Measurements from ENCODE around the gene ARV1.
"Not testable (repeated sequence)": the region's sequence is repeated elsewhere in the genome, so short reads cannot be mapped to it uniquely, and the experiment has no call there.

Gene ARV1

DNA sequence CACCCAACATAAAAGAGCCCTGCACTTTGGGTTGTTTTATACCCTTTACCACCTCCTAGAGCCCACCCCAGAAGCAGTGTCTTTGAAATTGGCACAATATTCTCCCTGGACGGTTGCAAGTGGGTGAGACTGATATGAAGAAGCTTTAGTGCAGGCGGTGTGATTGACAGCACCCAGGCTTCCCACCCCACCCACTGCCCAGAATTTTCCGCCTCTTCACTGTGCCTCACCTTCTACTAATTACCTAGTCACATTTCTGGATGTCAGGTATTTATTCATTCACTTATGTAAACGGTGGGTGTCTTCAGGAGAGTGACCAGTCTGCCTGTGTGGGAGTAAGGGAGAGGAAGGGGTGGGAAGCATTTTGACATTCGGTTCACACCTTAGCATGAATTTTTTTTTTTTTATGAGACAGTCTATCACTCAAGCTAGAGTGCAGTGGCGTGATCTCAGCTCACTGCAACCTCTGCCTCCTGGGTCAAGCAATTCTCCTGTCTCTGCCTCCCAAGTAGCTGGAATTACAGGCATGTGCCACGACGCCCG, 62.9 kb downstream of the ARV1 start:
- no peak for DNase-seq (ENCODE audit: low spot score)

DNA sequence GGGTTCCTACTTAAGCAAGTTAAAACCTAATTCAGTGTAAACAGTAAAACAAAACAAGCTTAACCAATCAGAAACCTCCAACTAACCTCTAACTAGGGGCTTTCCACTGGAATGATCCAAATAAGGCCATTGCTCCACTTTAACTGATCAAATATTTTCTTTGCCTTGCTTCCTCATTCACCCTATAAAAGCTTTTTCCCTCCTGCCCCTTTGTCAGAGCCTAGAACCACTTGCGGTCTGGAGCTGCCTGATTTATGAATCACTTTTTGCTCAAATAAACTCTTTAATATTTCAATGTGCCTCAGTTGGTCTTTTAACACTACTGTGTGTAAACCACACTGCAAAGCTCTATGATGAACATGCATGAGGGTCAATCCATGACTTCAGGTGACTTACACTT, 65.7 kb downstream of the ARV1 start:
- no peak for DNase-seq (ENCODE audit: low spot score)

DNA sequence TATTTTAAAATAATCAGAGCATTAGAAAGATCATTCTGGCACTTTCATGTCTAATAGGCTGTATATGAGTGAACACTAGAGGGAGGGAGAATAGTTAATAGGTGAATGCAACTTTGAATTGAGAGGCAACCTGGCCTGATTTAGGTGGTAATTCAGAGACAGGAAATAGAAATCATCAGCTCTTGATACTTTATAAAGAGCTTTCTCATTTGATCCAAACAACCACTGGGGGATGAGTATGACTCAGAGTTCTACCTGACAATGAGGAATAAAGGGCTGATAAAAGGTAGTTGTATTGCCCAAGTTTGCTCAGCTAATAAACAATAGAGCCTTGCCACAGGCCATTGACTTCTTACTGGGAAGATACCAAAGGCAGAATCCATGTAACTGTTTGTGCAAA, 66.4 kb downstream of the ARV1 start:
- no peak for DNase-seq (ENCODE audit: low spot score)

DNA sequence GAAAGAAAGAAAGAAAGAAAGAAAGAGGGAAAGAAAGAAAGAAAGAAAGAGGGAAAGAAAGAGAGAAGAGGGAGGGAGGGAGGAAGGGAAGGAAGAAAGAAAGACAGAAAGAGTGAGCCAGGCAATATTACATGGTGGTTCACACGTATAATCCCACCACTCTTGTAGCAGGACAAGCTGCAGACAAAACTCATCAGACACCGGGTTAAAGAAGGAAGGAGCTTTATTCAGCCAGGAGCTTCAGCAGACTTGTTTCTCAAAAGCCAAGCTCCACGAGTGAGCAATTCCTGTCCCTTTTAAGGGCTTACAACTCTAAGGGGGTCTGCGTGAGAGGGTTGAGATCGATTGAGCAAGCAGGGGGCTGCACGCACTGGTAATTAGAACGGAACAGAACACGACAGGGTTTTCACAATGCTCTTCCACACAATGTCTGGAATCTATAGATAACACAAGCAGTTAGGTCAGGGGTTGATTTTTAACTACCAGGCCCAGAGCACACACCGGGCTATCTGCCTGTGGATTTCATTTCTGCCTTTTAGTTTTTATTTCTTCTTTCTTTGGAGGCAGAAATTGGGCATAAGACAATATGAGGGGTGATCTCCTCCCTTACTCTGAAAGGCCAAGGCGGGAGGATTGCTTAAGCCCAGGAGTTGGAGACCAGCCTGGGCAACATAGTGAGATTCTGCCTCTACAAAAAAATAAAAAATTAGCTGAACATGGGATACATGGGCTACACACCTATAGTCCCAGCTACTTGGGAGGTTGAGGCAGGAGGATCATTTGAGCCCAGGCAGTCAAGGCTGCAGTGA, 67.2 kb downstream of the ARV1 start:
- not testable (repeated sequence) for DNase-seq (ENCODE audit: low spot score)

DNA sequence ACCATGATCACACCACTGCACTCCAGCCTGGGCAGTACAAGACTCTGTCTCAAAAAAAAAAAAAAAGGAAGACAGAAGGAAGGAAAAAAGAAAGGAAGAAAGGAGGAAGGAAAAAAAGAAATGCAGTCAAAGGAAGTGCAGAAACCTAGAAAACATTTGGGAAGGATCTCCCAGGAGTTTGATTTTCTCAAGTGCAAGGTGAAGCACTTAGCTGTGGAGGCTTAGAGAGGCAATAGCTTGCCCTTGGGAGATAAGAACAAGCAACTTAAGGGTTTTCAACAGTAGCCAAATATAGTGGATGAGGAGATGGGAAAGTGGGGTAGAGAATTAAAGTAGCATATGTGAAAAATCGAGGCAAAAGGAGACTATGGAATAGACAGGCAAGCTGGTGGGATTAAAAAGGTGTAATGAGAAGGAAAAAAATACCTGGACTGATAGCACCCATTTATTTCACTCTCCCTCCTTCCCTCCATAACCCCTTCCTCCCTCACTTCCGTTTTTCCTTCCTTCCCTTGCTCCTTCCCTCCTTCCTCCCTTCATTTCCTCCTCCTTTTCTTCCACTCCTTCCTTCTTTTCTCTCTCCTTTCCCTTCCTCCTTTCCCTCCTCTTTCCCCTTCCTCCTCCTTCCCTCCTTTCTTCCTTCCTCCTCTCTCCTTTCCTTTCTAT, 68.0 kb downstream of the ARV1 start:
- no peak for DNase-seq (ENCODE audit: low spot score)

DNA sequence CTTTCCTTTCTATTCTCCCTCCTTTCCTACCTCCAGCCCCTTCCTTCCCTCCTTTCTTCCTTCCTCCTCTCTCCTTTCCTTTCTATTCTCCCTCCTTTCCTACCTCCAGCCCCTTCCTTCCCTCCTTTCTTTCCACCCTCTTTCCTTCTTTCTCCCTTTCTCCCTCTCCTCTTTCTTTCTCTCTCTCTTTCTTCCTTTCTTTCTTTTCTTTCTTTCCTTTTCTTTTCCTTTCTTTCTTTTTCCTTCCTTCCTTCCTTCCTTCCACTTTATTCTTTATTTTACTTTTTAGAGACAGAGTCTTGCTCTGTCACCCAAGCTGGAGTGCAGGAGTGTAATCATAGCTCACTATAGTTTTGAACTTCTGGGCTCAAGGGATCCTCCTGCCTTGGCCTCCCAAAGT, 68.6 kb downstream of the ARV1 start:
- DNase-seq (ENCODE audit: low spot score), result not testable (repeated sequence)

DNA sequence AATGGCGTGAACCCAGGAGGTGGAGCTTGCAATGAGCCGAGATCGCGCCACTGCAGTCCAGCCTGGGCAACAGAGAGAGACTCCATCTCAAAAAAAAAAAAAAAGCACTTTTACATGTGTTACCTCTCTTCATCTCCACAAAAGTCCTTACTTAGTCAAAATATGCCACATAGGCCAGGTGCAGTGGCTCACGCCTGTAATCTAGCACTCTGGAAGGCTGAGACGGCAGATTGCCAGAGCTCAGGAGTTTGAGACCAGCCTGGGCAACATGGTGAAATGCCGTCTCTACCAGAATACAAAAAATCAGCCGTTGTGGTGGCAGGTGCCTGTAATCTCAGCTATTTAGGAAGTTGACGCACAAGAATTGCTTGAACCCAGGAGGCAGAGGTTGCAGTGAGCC, 69.5 kb downstream of the ARV1 start:
- DNase-seq (ENCODE audit: low spot score), result not testable (repeated sequence)

DNA sequence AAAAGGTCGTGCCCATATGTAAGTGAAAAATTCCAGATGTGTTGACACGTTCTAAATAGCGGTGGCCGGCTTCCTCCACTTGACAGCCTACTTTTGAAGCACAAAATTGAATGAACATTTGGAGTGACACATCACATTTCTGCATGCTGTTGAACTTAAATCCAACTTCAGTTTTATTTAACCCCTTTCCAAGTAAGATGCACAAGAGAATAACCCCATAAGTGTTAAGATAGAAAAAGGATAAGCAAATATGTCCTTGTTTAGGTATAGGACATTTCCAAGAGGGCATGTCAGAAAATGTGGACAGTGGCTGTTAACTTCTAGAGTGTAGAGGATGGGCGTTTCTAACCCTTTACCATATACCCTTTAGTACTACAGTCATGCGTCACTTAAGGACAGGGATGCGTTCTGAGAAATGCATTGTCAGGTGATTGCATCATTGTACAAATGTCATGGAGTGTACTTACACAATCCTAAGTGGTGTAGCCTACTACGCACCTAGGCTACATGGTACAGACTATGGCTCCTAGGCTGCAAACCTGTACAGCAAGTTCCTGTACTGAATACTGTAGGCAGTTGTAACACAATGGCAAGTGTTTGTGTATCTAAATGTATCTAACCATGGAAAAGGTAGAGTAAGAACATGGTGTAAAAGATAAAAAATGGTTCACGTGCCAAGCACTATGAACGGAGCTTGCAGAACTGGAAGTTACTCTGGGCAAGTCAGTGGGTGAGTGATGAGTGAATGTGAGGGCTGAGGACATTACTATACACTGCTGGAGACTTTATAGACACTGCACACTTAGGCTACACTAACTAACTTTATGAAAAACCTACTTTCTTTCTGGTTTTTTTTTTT, 70.5 kb downstream of the ARV1 start:
- DNase-seq (ENCODE audit: low spot score), result no peak

Data from germinal center (tissue), 1 donor.